Measurements from ENCODE around the gene KRT26.

DNA sequence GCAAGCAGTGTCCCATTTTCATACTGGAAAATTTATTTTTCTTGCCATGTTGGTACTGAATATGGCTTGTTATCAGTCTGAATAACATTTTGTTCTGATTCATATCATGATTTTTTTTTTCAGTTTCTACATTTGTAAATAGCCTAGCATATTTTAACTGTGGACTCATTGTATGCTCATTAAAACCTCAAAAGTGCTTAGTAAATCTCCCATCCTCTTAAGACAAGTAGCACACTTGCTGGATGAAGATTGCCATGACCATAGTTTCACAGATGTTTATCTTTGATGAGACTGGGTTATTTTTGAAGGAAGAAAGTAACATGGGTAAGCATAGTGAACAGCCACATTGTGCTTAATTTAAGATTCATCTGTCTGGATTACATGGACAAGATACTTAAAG, 49.5 kb upstream of the KRT26 start:
- TF ChIP-seq SPI1 (IDR thresholded peaks at IDR 0.05; ENCODE audit: borderline replicate concordance, low read depth) (no peak), REST (IDR thresholded peaks at IDR 0.05; ENCODE audit: insufficient replicate concordance, low read depth) (no peak), POLR2AphosphoS5 (IDR thresholded peaks at IDR 0.05; ENCODE audit: low read depth) (no peak), GABPA (IDR thresholded peaks at IDR 0.05; ENCODE audit: low read depth) (no peak)
- TF ChIP-seq, protein P1, sequence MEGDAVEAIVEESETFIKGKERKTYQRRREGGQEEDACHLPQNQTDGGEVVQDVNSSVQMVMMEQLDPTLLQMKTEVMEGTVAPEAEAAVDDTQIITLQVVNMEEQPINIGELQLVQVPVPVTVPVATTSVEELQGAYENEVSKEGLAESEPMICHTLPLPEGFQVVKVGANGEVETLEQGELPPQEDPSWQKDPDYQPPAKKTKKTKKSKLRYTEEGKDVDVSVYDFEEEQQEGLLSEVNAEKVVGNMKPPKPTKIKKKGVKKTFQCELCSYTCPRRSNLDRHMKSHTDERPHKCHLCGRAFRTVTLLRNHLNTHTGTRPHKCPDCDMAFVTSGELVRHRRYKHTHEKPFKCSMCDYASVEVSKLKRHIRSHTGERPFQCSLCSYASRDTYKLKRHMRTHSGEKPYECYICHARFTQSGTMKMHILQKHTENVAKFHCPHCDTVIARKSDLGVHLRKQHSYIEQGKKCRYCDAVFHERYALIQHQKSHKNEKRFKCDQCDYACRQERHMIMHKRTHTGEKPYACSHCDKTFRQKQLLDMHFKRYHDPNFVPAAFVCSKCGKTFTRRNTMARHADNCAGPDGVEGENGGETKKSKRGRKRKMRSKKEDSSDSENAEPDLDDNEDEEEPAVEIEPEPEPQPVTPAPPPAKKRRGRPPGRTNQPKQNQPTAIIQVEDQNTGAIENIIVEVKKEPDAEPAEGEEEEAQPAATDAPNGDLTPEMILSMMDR (IDR thresholded peaks at IDR 0.05; ENCODE audit: insufficient read depth, low read length) = no peak

Data from HL-60 (cell line).